ENCODE results near the gene TMEM150C.

Gene TMEM150C

DNA sequence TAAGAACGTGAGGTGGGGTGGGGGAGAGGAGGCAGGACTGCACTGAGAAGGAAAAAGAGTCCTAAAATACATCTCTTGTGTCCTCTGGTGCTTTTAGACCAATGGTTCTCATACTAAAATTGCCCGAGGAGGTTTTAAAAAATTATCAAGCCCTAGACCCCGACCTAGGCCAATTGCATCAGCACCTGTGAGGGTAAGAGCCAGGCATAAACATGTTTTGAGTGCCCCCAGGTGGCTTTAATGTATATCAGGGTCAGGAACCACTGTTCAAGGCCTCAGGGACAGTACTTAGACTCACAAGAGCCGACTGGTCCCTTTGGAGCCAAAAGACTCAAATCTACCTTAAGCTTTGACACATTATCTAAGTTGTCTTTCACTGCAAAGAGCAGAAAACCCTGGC, 37.5 kb upstream of the TMEM150C start:
- DNase-seq (ENCODE audit: low read depth in 1 of 2, low spot score in 1 of 2), result no peak

DNA sequence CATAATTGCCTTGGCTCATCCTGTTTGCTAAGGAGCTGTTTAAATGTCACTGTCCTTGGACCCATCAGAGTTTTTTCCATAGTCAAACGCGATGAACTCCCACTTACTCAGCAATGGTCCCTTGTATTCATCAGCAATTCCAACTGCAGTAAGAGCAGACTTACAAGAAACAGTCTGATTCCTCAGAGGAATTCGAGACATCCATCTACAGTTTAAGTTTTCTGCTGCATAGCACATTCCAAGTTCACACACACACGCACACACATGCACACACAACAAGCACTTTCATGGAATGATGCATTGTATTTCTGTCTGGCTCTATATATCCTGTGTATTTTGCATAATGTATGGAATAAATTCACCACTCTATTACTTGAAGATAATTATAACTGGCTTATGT, 32.7 kb upstream of the TMEM150C start:
- no peak for DNase-seq (ENCODE audit: low read depth in 1 of 2, low spot score in 1 of 2)
- H3K4me3 ChIP-seq (replicated peaks; ENCODE audit: insufficient read depth, low read length), result no peak overlapping the region
- H3K27me3 ChIP-seq (ENCODE audit: insufficient read depth, poor library complexity, severe bottlenecking), result peaks cover 9% of the 10 kb centered on the region
- no peak overlapping the region for H3K27ac ChIP-seq (replicated peaks)
- TF ChIP-seq REST (IDR thresholded peaks at IDR 0.05; ENCODE audit: insufficient replicate concordance, low read depth) (no peak), POLR2AphosphoS5 (IDR thresholded peaks at IDR 0.05; ENCODE audit: low read depth) (no peak), CTCF (IDR thresholded peaks at IDR 0.05; ENCODE audit: insufficient read depth, low read length) (no peak), SPI1 (IDR thresholded peaks at IDR 0.05; ENCODE audit: borderline replicate concordance, low read depth) (no peak), GABPA (IDR thresholded peaks at IDR 0.05; ENCODE audit: low read depth) (no peak)

More for the DNA sequence above, 37.5 kb upstream of the TMEM150C start:
- Histone ChIP-seq H3K27me3 (ENCODE audit: insufficient read depth, poor library complexity, severe bottlenecking) (no peaks in the 10 kb centered on the region), H3K27ac (replicated peaks) (no peak overlapping the region), H3K4me3 (replicated peaks; ENCODE audit: insufficient read depth, low read length) (no peak overlapping the region)
- no peak for TF ChIP-seq SPI1 (IDR thresholded peaks at IDR 0.05; ENCODE audit: borderline replicate concordance, low read depth)
- TF ChIP-seq REST (IDR thresholded peaks at IDR 0.05; ENCODE audit: insufficient replicate concordance, low read depth), result no peak
- TF ChIP-seq CTCF (IDR thresholded peaks at IDR 0.05; ENCODE audit: insufficient read depth, low read length), result no peak
- TF ChIP-seq GABPA (IDR thresholded peaks at IDR 0.05; ENCODE audit: low read depth), result no peak
- no peak for TF ChIP-seq POLR2AphosphoS5 (IDR thresholded peaks at IDR 0.05; ENCODE audit: low read depth)

DNA sequence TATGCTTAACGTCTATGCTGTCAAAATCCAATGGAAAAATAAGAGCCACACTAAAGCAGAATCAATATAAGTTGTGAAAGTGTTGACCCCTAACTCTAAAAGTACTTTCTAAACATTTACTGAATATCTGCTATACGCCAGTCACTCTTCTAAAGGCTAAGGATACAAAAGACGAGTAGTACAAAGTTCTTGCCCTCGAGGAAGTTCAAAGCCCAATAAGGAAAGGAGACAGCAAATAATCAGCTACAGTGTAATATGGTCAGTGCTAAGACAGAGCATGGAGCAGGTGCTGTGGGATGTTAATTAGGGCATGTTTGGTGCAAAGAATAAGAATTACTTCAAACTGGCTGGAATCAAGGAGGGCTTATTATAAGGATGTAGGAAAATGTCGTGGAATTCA, 31.6 kb upstream of the TMEM150C start:
- H3K27me3 ChIP-seq (ENCODE audit: insufficient read depth, poor library complexity, severe bottlenecking), result peaks cover 10% of the 10 kb centered on the region
- no peak for DNase-seq (ENCODE audit: low read depth in 1 of 2, low spot score in 1 of 2)
- no peak overlapping the region for H3K27ac ChIP-seq (replicated peaks)
- TF ChIP-seq GABPA (IDR thresholded peaks at IDR 0.05; ENCODE audit: low read depth) (no peak), POLR2AphosphoS5 (IDR thresholded peaks at IDR 0.05; ENCODE audit: low read depth) (no peak), CTCF (IDR thresholded peaks at IDR 0.05; ENCODE audit: insufficient read depth, low read length) (no peak), REST (IDR thresholded peaks at IDR 0.05; ENCODE audit: insufficient replicate concordance, low read depth) (no peak), SPI1 (IDR thresholded peaks at IDR 0.05; ENCODE audit: borderline replicate concordance, low read depth) (no peak)
- H3K4me3 ChIP-seq (replicated peaks; ENCODE audit: insufficient read depth, low read length), result no peak overlapping the region
